ENCODE data around the gene PGA5.
"Not testable (repeated sequence)": the region's sequence is repeated elsewhere in the genome, so short reads cannot be mapped to it uniquely, and the experiment has no call there.

DNA sequence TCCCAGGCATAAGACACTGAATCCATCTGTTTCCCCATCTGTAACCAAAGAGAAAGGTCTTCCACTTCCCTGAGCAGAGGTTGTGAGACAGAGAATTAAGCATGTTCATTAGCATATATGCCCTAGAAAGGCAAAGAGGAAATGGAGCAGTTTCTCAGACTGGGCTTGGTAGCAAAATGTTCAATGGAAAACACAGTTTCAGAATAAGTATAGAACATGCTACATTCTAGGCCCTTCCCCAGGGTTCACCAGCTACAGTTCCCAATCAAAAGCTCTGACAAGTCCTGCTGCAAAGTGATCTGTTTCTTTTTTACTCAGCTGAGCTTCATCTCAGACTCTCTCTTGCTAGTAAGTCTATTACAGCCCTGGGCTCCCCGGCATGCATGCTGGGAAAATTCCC, 11.4 kb downstream of the PGA5 start:
- not testable (repeated sequence) for TF ChIP-seq POLR2A, TAF1 (IDR thresholded peaks at IDR 0.05; ENCODE audit: low read depth, low read length)

Data from GM12891 (cell line).